GM19455 (cell line): ENCODE measurements around the gene OTUB2.
A peak's percentile ranks its signal among the peaks of the same experiment; 100 is the strongest.

ENCODE experiments used
- ATAC-seq: cut with Tn5 transposase; IDR thresholded peaks from one replicate; pipeline ENCODE4 v1.9.1; 2021; ENCODE audit not compliant: unreplicated experiment

Gene OTUB2

GRCh38 chr14:94020267-94020666 lies 5.9 kb upstream of the OTUB2 start:
- no peak for ATAC-seq

GRCh38 chr14:94021001-94021400 lies 5.1 kb upstream of the OTUB2 start:
- no peak for ATAC-seq

GRCh38 chr14:94021416-94022157 lies 4.6 kb upstream of the OTUB2 start:
- no peak for ATAC-seq

GRCh38 chr14:94022532-94023411 lies 3.4 kb upstream of the OTUB2 start:
- no peak for ATAC-seq

- ATAC-seq = no peak
Observed at GRCh38 chr14:94024549-94024948, 1.6 kb upstream of the OTUB2 start.

GRCh38 chr14:94025720-94026119 lies 420 bp upstream of the OTUB2 start:
- no peak for ATAC-seq

GRCh38 chr14:94026889-94027469 lies 839 bp downstream of the OTUB2 start:
- ATAC-seq = no peak

- ATAC-seq = no peak
Observed at GRCh38 chr14:94027566-94028449, 1.7 kb downstream of the OTUB2 start.

- no peak for ATAC-seq
Observed at GRCh38 chr14:94028450-94028826, 2.3 kb downstream of the OTUB2 start.

GRCh38 chr14:94029265-94029664 lies 3.1 kb downstream of the OTUB2 start:
- no peak for ATAC-seq

GRCh38 chr14:94029671-94030203 lies 3.6 kb downstream of the OTUB2 start:
- ATAC-seq = no peak

- ATAC-seq = no peak
Observed at GRCh38 chr14:94030571-94030970, 4.4 kb downstream of the OTUB2 start.

GRCh38 chr14:94031161-94031882 lies 5.2 kb downstream of the OTUB2 start:
- no peak for ATAC-seq

- no peak for ATAC-seq
Observed at GRCh38 chr14:94031883-94032279, 5.7 kb downstream of the OTUB2 start.

- no peak for ATAC-seq
Observed at GRCh38 chr14:94034886-94035285, 8.7 kb downstream of the OTUB2 start.

GRCh38 chr14:94036313-94037167 lies 10.4 kb downstream of the OTUB2 start:
- ATAC-seq = peak; percentile 94

- ATAC-seq = no peak
Observed at GRCh38 chr14:94037954-94038353, 11.8 kb downstream of the OTUB2 start.

- ATAC-seq = no peak
Observed at GRCh38 chr14:94038510-94038909, 12.4 kb downstream of the OTUB2 start.
